Measurements from ENCODE around the gene KAZN. TPM values are rescaled to one million over a fixed set of nuclear protein-coding genes. Genes with fewer than 3 reads are reported as not detected.

The KAZN gene
- total RNA-seq, 2 donors from 2014 or later, result 3.4 to 12.2 TPM

DNA sequence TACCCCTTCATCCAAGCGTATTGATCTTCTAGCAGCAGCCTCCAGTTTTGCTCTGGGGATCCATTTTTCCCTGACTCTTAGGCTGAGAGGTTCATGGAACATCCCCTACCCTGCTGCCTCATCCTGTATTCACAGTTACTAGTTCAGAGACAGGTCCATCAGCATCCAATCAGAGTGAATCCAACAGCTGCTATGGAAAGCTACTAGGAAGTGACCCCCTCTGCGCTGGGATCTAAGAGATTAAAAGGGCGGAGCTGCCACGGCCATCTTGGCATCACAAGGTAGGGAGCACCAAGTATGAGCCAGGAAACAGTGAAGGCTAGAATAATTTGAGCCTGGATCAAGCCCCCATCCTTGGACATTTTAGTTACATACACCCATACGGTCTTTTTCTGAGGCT lies 32.5 kb downstream of the KAZN start:
- Histone ChIP-seq H3K27ac (no peak overlapping the region), H3K4me1 (no peaks in the 10 kb centered on the region), H3K36me3 (replicated peaks in 1 of 2; ENCODE audit: insufficient read depth in 1 of 2, low read depth in 2 of 2) (no peaks in the 10 kb centered on the region), H3K9me3 (no peaks in the 10 kb centered on the region), H3K27me3 (no peaks in the 10 kb centered on the region), H3K4me3 (no peak overlapping the region)
- WGBS, 2 donors, result 71 to 78% methylated on average over 5 of the region's 5 CpGs
- intact Hi-C loops (cut with DNase I), result no loop called here
- no peak for ATAC-seq
- TF ChIP-seq, protein P1, sequence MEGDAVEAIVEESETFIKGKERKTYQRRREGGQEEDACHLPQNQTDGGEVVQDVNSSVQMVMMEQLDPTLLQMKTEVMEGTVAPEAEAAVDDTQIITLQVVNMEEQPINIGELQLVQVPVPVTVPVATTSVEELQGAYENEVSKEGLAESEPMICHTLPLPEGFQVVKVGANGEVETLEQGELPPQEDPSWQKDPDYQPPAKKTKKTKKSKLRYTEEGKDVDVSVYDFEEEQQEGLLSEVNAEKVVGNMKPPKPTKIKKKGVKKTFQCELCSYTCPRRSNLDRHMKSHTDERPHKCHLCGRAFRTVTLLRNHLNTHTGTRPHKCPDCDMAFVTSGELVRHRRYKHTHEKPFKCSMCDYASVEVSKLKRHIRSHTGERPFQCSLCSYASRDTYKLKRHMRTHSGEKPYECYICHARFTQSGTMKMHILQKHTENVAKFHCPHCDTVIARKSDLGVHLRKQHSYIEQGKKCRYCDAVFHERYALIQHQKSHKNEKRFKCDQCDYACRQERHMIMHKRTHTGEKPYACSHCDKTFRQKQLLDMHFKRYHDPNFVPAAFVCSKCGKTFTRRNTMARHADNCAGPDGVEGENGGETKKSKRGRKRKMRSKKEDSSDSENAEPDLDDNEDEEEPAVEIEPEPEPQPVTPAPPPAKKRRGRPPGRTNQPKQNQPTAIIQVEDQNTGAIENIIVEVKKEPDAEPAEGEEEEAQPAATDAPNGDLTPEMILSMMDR (IDR thresholded peaks at IDR 0.05), result no peak
- TF ChIP-seq POLR2A (IDR thresholded peaks at IDR 0.05), result no peak
- DNase-seq, result no peak

GRCh38 chr1:14631421-14631820 lies 32.9 kb downstream of the KAZN start:
- 59 to 63% methylated on average over 8 to 10 of the region's 10 CpGs for WGBS, 2 donors
- intact Hi-C loops (cut with DNase I), result no loop called here

GRCh38 chr1:14634486-14634885 lies 36.0 kb downstream of the KAZN start:
- 27 to 38% methylated on average over 5 of the region's 5 CpGs for WGBS, 2 donors
- no peaks in the 10 kb centered on the region for H3K4me1 ChIP-seq
- H3K27ac ChIP-seq, result no peak overlapping the region
- no peak for DNase-seq
- no peaks in the 10 kb centered on the region for H3K9me3 ChIP-seq
- no peaks in the 10 kb centered on the region for H3K36me3 ChIP-seq (replicated peaks in 1 of 2; ENCODE audit: insufficient read depth in 1 of 2, low read depth in 2 of 2)
- no peak overlapping the region for H3K4me3 ChIP-seq
- intact Hi-C loops (cut with DNase I), result no loop called here
- ATAC-seq, result no peak
- TF ChIP-seq, protein P1 (IDR thresholded peaks at IDR 0.05), result no peak
- no peak for TF ChIP-seq POLR2A (IDR thresholded peaks at IDR 0.05)
- H3K27me3 ChIP-seq, result no peaks in the 10 kb centered on the region

More at GRCh38 chr1:14631421-14631820, 32.9 kb downstream of the KAZN start:
- Histone ChIP-seq H3K9me3 (no peaks in the 10 kb centered on the region), H3K36me3 (replicated peaks in 1 of 2; ENCODE audit: insufficient read depth in 1 of 2, low read depth in 2 of 2) (no peaks in the 10 kb centered on the region), H3K4me3 (no peak overlapping the region), H3K4me1 (no peaks in the 10 kb centered on the region), H3K27me3 (no peaks in the 10 kb centered on the region), H3K27ac (no peak overlapping the region)
- DNase-seq (no peak), ATAC-seq (no peak)
- TF ChIP-seq, protein P1 (IDR thresholded peaks at IDR 0.05), result no peak
- no peak for TF ChIP-seq POLR2A (IDR thresholded peaks at IDR 0.05)

- Histone ChIP-seq H3K36me3 (replicated peaks in 1 of 2; ENCODE audit: insufficient read depth in 1 of 2, low read depth in 2 of 2) (no peaks in the 10 kb centered on the region), H3K4me1 (no peaks in the 10 kb centered on the region), H3K27ac (no peak overlapping the region), H3K4me3 (no peak overlapping the region), H3K27me3 (no peaks in the 10 kb centered on the region), H3K9me3 (no peaks in the 10 kb centered on the region)
- 80 to 85% methylated on average over 6 to 9 of the region's 9 CpGs for WGBS, 2 donors
- TF ChIP-seq, protein P1 (IDR thresholded peaks at IDR 0.05), result no peak
- no peak for TF ChIP-seq POLR2A (IDR thresholded peaks at IDR 0.05)
- ATAC-seq, result no peak
- no peak for DNase-seq
- intact Hi-C loops (cut with DNase I), result no loop called here
Measured at GRCh38 chr1:14635421-14635820, 36.9 kb downstream of the KAZN start.

DNA sequence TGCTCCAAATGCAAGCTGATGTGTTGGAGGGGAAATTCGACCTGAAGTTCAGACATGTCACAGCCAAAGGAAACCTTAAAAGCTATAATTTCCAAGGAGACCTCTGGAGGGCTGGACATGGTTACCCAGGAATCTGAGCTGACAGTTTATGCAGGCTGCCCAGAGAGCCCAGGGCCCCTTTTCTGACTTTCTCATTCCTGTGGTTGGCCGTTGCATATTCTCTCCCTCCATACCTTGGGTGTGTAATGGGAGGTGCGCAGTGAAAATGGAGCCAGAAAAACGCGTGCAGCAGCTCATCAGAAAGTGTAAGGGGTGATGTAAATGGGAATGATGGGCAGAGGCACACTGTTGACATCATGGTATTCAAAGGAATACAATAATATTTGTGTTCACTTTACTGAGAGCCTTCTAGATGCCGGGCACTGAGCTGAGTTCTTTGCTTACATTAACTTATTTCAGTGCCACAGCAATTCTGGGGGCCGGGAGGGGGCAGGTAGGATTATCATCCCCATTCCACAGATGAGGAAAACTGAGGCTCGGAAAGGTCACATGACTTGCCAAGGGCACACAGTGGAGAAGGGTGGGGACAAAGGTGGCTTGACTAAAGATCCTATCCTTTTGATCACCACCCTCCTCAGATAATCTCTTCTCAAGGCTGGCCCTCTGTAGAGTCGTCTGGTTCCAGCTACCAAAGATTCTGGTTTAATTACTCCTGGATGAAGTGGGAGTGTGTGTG lies 38.6 kb downstream of the KAZN start:
- no peak for DNase-seq
- no peak overlapping the region for H3K4me3 ChIP-seq
- TF ChIP-seq POLR2A (IDR thresholded peaks at IDR 0.05), result no peak
- TF ChIP-seq, protein P1 (IDR thresholded peaks at IDR 0.05), result no peak
- H3K4me1 ChIP-seq, result no peaks in the 10 kb centered on the region
- 62 to 65% methylated on average over 9 of the region's 9 CpGs for WGBS, 2 donors
- no peak overlapping the region for H3K27ac ChIP-seq
- H3K36me3 ChIP-seq (replicated peaks in 1 of 2; ENCODE audit: insufficient read depth in 1 of 2, low read depth in 2 of 2), result no peaks in the 10 kb centered on the region
- no peaks in the 10 kb centered on the region for H3K9me3 ChIP-seq
- ATAC-seq, result no peak
- no peaks in the 10 kb centered on the region for H3K27me3 ChIP-seq
- intact Hi-C loops (cut with DNase I), result no loop called here

All from body of pancreas (tissue), 4 donors.